Heart left ventricle (tissue), 13 donors: ENCODE measurements around the gene XIAP.
A peak's percentile ranks its signal among the peaks of the same experiment; 100 is the strongest.

Experiments
- POLR2A ChIP-seq, 2 donors: fragments of 450-650 bp; IDR thresholded peaks; one replicate each; pipeline ENCODE4 v1.6.1; 2017; ENCODE audit warnings: antibody characterized with exemption in 2 of 2, mild to moderate bottlenecking in 2 of 2, moderate library complexity in 2 of 2
- TF ChIP-seq, protein P1 (sequence below), 12 donors: fragments of 200-600 bp; sonication (generic) in 4 of 12; IDR thresholded peaks; one replicate each; pipeline versions ENCODE4 v1.5.0 to v1.8.0; 2018 to 2022; ENCODE audit warnings: antibody characterized with exemption in 12 of 12, mild to moderate bottlenecking in 5 of 12
- donor health status: ischemic (EF 13 %, LVEDD 7.1; RV severe dilation, severe dysfunction).
- donor health status: DM: no; HTN: yes; CAD: no.
- donor health status: DM: no; HTN: no; CAD: no.
- donor health status: ischemic (EF 25% LVEDD 6.9; RV normal size, moderate dysfunction).
- donor health status: ischemic (EF 25% LVEDD 5.7; RV mildly dilated, moderate dysfunction).
- donor health status: ischemic (EF 35%, LVEDD 5.7; RV mildly dilated, moderate dysfunction).
- donor health status: nonischemic (EF 11% LVEDD 7.7; RV severe dilation, severe dysfunction).
- donor health status: DM: yes; HTN: yes; CAD: no.
- donor health status: PGD.
- donor health status: ischemic (EF 29% LVEDD 5.4; RV normal size, mild dysfunction).
- donor health status: nonischemic (EF 23%, LVEDD 6.1; RV moderate dilation, normal function).

DNA sequence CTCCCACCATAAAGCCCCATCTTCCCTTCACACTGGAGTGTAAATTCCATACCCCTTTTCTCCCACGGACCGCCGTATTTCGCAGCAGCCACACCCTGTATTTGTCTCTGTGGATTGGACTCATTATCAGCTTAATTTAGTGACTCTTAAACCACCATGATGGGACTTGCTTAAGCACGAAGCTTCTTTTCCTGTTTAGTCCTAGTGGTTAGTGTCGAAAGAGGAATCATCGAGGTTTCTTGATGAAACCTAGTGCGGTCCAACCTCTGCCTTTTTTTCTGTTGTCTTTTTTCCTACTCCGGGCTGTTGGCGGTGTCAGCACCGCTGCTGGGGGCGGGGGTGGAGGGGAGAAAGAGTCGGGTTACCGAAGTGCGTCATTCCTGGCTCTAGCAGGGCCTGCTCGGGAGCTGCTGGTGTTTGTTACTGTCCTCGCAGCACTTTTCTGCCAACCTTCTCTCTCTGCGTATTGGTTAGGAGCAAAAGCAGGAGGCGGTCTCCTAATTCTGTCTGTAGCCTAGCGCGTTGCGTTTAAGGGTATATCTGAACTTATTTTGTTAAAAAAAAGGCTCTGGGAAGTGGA is 103.0 kb downstream of the XIAP start:
- TF ChIP-seq, protein P1, sequence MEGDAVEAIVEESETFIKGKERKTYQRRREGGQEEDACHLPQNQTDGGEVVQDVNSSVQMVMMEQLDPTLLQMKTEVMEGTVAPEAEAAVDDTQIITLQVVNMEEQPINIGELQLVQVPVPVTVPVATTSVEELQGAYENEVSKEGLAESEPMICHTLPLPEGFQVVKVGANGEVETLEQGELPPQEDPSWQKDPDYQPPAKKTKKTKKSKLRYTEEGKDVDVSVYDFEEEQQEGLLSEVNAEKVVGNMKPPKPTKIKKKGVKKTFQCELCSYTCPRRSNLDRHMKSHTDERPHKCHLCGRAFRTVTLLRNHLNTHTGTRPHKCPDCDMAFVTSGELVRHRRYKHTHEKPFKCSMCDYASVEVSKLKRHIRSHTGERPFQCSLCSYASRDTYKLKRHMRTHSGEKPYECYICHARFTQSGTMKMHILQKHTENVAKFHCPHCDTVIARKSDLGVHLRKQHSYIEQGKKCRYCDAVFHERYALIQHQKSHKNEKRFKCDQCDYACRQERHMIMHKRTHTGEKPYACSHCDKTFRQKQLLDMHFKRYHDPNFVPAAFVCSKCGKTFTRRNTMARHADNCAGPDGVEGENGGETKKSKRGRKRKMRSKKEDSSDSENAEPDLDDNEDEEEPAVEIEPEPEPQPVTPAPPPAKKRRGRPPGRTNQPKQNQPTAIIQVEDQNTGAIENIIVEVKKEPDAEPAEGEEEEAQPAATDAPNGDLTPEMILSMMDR (IDR thresholded peaks at IDR 0.05), result no peak
- peak in 1 of 2 donors; percentile 64 for TF ChIP-seq POLR2A (IDR thresholded peaks at IDR 0.05)
